GM23248 (cell line): Measurements from ENCODE around the gene MROH2B.

ENCODE experiments used
- EZH2 ChIP-seq: fragments of 200-600 bp; sonication (generic); IDR thresholded peaks from 2 replicates; pipeline ENCODE4 v1.6.1; 2018; ENCODE audit warnings: antibody characterized with exemption, mild to moderate bottlenecking; ENCODE audit not compliant: insufficient read depth, poor library complexity, severe bottlenecking
- EZH2phosphoT487 ChIP-seq: fragments of 200-600 bp; sonication (generic); IDR thresholded peaks from 2 replicates; pipeline ENCODE4 v1.6.1; 2018; ENCODE audit warnings: antibody characterized with exemption, moderate library complexity, mild to moderate bottlenecking, low read depth; ENCODE audit not compliant: insufficient read depth

DNA sequence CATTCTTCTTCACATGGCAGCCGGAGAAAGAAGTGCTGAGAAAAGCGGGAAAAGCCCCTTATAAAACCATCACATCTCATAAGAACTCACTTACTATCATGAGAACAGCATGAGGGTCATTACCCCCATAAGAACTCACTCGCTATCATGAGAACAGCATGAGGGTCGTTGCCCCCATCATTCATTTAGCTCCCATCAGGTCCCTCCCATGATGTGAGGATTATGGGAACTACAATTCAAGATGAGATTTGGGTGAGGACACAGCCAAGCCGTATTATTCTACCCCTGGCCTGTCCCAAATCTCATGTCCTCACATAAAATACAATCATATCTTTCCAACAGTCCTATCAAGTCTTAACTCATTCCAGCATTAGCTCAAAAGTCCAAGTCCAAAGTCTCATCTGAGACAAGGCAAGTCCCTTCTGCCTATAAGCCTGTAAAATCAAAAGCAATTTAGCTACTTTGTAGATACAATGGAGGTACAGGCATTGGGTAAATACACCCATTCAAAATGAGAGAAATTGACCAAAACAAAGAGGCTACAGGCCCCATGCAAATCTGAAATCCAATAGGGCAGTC is 79.1 kb downstream of the MROH2B start:
- no peak for TF ChIP-seq EZH2
- TF ChIP-seq EZH2phosphoT487: no peak
